8988T (cell line): ENCODE data around the gene DTNBP1.

Experiments
- DNase-seq: peaks from one replicate; pipeline ENCODE4 v3.0.0; 2011

The DTNBP1 gene

DNA sequence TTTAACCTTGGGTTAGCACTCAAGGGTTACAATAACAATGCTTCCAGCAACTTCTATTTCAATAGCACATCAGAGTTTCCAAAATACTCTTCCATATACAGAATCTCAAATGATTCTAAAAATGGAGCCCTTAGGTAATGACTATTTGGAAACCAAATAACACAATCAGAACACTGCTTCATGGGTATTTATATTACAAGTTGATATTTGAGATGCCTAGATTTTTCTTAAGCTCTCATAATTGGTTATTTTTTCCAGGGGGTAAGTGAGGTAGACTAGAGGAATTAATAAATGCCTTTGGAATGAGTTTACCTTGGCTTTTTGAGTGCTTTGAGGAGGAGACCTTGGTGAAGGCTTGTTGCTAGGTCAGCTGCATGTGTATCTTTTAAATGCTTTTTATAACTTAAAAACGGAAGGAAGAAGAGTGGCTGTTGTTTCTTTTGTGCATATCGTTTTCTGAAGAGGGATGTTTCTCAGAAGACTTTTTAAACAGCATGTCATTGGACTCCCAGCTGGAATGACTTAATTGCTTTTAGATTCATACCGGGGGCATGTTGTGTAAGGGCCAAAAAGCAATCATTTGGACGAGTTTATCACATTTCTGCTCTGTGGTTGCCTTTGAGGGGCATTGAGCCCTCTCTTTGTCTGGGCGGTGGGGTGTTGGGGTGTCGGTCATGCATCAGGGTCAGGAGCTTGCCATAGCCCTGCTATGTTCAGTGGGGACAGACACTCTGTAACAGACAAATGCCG lies 186.0 kb downstream of the DTNBP1 start:
- DNase-seq = no peak

DNA sequence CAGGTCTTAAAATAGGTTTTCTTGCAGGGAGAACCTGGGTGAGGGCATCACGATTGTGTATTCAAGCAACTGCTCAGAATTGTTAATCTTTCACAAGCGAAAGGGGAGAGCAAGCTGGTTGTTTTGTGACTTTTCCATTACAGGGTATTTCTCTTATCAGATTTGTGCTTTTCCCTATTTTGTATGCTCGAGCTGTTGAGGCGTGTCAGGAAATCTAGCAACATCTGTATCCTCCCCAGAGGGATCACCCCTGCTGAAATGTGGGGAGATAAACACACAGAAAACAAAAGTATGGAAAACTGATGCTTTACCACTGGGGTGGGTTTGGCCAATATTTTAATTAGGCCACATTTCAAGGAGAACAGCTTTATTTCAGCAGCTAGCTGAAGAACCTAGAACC lies 187.0 kb downstream of the DTNBP1 start:
- no peak for DNase-seq

- no peak for DNase-seq
Observed at GRCh38 chr6:15475261-15475660, 187.6 kb downstream of the DTNBP1 start.

GRCh38 chr6:15474196-15474595 lies 188.6 kb downstream of the DTNBP1 start:
- no peak for DNase-seq

GRCh38 chr6:15473741-15474161 lies 189.1 kb downstream of the DTNBP1 start:
- no peak for DNase-seq

- DNase-seq = no peak
Observed at GRCh38 chr6:15473174-15473573, 189.7 kb downstream of the DTNBP1 start.
